Epithelial cell of esophagus (primary cell): Measurements from ENCODE around the gene NKAP.
"Not testable (repeated sequence)": the region's sequence is repeated elsewhere in the genome, so short reads cannot be mapped to it uniquely, and the experiment has no call there.

ENCODE experiments used
- DNase-seq: peaks from one replicate; pipeline ENCODE4 v3.0.0; 2010; ENCODE audit warnings: low read depth
- H3K4me3 ChIP-seq: 2 replicates; pipeline ENCODE4 v1.5.1; 2011; ENCODE audit warnings: mild to moderate bottlenecking, low read length, control low read depth
- CTCF ChIP-seq: IDR thresholded peaks from 2 replicates; pipeline ENCODE4 v1.5.1; 2011; ENCODE audit warnings: low read depth, mild to moderate bottlenecking, low read length, control low read depth, inconsistent platforms; ENCODE audit not compliant: insufficient read depth; ENCODE audit errors: missing control alignments

The NKAP gene

GRCh38 chrX:119954374-119954773 lies 10.8 kb upstream of the NKAP start:
- TF ChIP-seq CTCF = no peak
- H3K4me3 ChIP-seq = no peak overlapping the region
- no peak for DNase-seq

GRCh38 chrX:119948381-119948780 lies 4.8 kb upstream of the NKAP start:
- peak; percentile 2 for DNase-seq
- no peak overlapping the region for H3K4me3 ChIP-seq
- TF ChIP-seq CTCF = no peak

GRCh38 chrX:119945481-119945880 lies 1.9 kb upstream of the NKAP start:
- no peak overlapping the region for H3K4me3 ChIP-seq
- DNase-seq = no peak
- TF ChIP-seq CTCF = no peak

GRCh38 chrX:119942831-119943184 lies 743 bp downstream of the NKAP start:
- TF ChIP-seq CTCF = no peak
- peak overlapping the region; percentile 64 for H3K4me3 ChIP-seq
- DNase-seq = peak; percentile 13

GRCh38 chrX:119942173-119942819 lies 1.3 kb downstream of the NKAP start:
- DNase-seq = peak; percentile 0
- TF ChIP-seq CTCF = no peak
- peak overlapping the region; percentile 64 for H3K4me3 ChIP-seq

GRCh38 chrX:119941336-119941735 lies 2.2 kb downstream of the NKAP start:
- no peak for TF ChIP-seq CTCF
- H3K4me3 ChIP-seq = no peak overlapping the region
- DNase-seq = no peak

GRCh38 chrX:119935215-119935874 lies 8.2 kb downstream of the NKAP start:
- no peak overlapping the region for H3K4me3 ChIP-seq
- no peak for TF ChIP-seq CTCF
- DNase-seq = no peak

- not testable (repeated sequence) for DNase-seq, H3K4me3 ChIP-seq
These were observed 21.2 kb downstream of the NKAP start for GRCh38 chrX:119922391-119922790.
